Measurements from ENCODE around the gene CANX.

- TF ChIP-seq CTCF (conservative IDR thresholded peaks at IDR 0.05; ENCODE audit: low read length): no peak
- no peak for TF ChIP-seq EZH2phosphoT487 (IDR thresholded peaks at IDR 0.05; ENCODE audit: borderline replicate concordance, low read depth, low read length)
Observed at GRCh38 chr5:179777456-179777855, 78.7 kb downstream of the CANX start.
